ENCODE data around the gene KIF16B. TPM values are rescaled to one million over a fixed set of nuclear protein-coding genes. Genes with fewer than 3 reads are reported as not detected.

Gene KIF16B
- total RNA-seq, 1 experiment from 2014 or later, result 7.0 TPM

GRCh38 chr20:16317445-16318362 is 255.5 kb downstream of the KIF16B start:
- no peaks in the 10 kb centered on the region for H4K20me1 ChIP-seq (ENCODE audit: insufficient read depth)
- H3K4me2 ChIP-seq (ENCODE audit: low read length), result no peak overlapping the region
- POLR2A ChIA-PET, result no interaction called here
- no peaks in the 10 kb centered on the region; a peak in 1 of 4 replicates for H3K36me3 ChIP-seq (ENCODE audit: control insufficient read depth in 1 of 2, insufficient read depth in 2 of 2, low read length in 2 of 2)
- H3K9ac ChIP-seq (ENCODE audit: low read length), result no peak overlapping the region
- no TSS peak for BruUV-seq (replicated peaks)
- H3K27ac ChIP-seq (ENCODE audit: low read depth, low read length), result no peak overlapping the region
- TF ChIP-seq ELF1 (IDR thresholded peaks at IDR 0.05; ENCODE audit: borderline replicate concordance, low read depth) (no peak), RAD21 (IDR thresholded peaks at IDR 0.05; ENCODE audit: low read depth) (no peak), EZH2 (IDR thresholded peaks at IDR 0.05) (no peak), POLR2A (IDR thresholded peaks at IDR 0.05; ENCODE audit: borderline replicate concordance, extremely low read depth, insufficient read depth, insufficient read length) (no peak), ZNF274 (IDR thresholded peaks at IDR 0.05; ENCODE audit: low read depth, low read length) (no peak), FOSL1 (IDR thresholded peaks at IDR 0.05; ENCODE audit: low read depth) (no peak), REST (IDR thresholded peaks at IDR 0.05; ENCODE audit: low read depth) (no peak), EZH2phosphoT487 (IDR thresholded peaks at IDR 0.05; ENCODE audit: borderline replicate concordance) (no peak), MAX (IDR thresholded peaks at IDR 0.05) (no peak), TCF7L2 (IDR thresholded peaks at IDR 0.05; ENCODE audit: borderline replicate concordance, extremely low read depth, insufficient read depth, insufficient read length) (no peak), SIN3A (IDR thresholded peaks at IDR 0.05; ENCODE audit: low read depth) (no peak)
- no peak overlapping the region for H3K4me3 ChIP-seq (replicated peaks in 1 of 2; ENCODE audit: low read depth in 1 of 2, low read length in 2 of 2)
- CTCF ChIA-PET, result no interaction called here
- no peaks in the 10 kb centered on the region for H3K9me3 ChIP-seq (ENCODE audit: control insufficient read depth in 1 of 2, insufficient read depth in 1 of 2, low read depth in 1 of 2, low read length in 2 of 2)
- intact Hi-C loops (cut with micrococcal nuclease), result no loop called here
- H3K79me2 ChIP-seq (ENCODE audit: insufficient read depth, low read length), result no peaks in the 10 kb centered on the region
- no peaks in the 10 kb centered on the region for H3K9me2 ChIP-seq (ENCODE audit: insufficient read depth)
- no peaks in the 10 kb centered on the region for H3K27me3 ChIP-seq (ENCODE audit: insufficient read depth, low read length)
- no peak for ATAC-seq
- H2AFZ ChIP-seq (ENCODE audit: low read depth, low read length, poor library complexity, severe bottlenecking), result no peak overlapping the region
- no peaks in the 10 kb centered on the region for H3K4me1 ChIP-seq (ENCODE audit: control insufficient read depth in 1 of 2, insufficient read depth in 2 of 2, low read length in 2 of 2)
- no peak for DNase-seq (ENCODE audit: low read depth, low spot score)
- RAD21 ChIA-PET (ENCODE audit: low non-redundant PET in 1 of 2, low total read pairs in 2 of 2, uncharacterized antibody in 2 of 2, unreplicated experiment in 2 of 2), result no interaction called here
